Gastrocnemius medialis (tissue), 4 donors: ENCODE measurements around the gene CHST15.

ENCODE experiments used
- POLR2A ChIP-seq, 2 donors: fragments of 450-650 bp; IDR thresholded peaks; one replicate each; pipeline ENCODE4 v1.6.1; 2017; ENCODE audit warnings: antibody characterized with exemption in 2 of 2, mild to moderate bottlenecking in 2 of 2, moderate library complexity in 2 of 2
- TF ChIP-seq, protein P1 (sequence below), 5 experiments: fragments of 450-650 bp in 3 of 5; fragments of 200-600 bp in 2 of 5; sonication (generic) in 2 of 5; IDR thresholded peaks in 4 of 5; conservative IDR thresholded peaks in 1 of 5; 1 replicate in 4 of 5; 2 replicates in 1 of 5; pipeline ENCODE4 v1.5.1; 2016 to 2019; ENCODE audit warnings: antibody characterized with exemption in 5 of 5, mild to moderate bottlenecking in 3 of 5, moderate library complexity in 3 of 5

DNA sequence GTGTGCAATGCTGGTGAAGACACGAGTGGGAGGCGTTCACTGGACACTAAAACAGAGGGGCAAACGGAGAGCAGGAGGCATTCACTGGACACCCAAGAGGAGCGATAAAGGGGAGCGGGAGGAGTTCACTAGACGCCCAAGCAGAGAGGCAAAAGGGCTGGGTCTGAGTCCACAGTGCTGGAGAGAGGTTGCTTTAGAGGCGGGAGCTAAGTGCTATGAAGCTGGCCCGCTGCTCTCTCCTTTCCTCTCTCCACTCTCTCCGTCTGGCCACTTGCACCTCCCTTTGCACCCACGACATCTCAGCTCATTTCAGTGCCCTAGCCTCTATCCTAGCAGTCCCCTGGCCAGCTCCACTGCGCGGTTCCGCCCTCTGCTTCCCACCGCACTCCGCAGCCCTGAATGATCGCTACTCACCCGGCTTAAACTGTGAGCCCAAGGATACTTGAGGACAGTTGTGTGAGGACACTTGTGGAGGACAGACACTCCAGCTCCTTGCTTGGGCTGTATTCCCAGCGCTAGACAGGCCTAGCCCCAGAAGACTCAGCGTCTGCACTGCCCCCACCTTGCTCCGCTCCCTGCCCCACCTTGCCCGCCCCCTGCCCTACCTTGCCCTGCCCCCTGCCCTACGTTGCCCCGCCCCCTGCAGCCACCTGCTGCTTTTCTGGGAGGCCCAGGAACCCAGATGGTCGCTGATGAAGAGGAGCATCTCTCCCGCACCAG, 123.0 kb downstream of the CHST15 start:
- TF ChIP-seq, protein P1, sequence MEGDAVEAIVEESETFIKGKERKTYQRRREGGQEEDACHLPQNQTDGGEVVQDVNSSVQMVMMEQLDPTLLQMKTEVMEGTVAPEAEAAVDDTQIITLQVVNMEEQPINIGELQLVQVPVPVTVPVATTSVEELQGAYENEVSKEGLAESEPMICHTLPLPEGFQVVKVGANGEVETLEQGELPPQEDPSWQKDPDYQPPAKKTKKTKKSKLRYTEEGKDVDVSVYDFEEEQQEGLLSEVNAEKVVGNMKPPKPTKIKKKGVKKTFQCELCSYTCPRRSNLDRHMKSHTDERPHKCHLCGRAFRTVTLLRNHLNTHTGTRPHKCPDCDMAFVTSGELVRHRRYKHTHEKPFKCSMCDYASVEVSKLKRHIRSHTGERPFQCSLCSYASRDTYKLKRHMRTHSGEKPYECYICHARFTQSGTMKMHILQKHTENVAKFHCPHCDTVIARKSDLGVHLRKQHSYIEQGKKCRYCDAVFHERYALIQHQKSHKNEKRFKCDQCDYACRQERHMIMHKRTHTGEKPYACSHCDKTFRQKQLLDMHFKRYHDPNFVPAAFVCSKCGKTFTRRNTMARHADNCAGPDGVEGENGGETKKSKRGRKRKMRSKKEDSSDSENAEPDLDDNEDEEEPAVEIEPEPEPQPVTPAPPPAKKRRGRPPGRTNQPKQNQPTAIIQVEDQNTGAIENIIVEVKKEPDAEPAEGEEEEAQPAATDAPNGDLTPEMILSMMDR (IDR thresholded peaks at IDR 0.05 in 4 of 5, conservative IDR thresholded peaks at IDR 0.05 in 1 of 5), result no peak
- TF ChIP-seq POLR2A (IDR thresholded peaks at IDR 0.05), result no peak
